CD8-positive, alpha-beta memory T cell (primary cell): ENCODE measurements around the gene ZNF512. TPM values are rescaled to one million over a fixed set of nuclear protein-coding genes. Genes with fewer than 3 reads are reported as not detected.
"Not testable (repeated sequence)": the region's sequence is repeated elsewhere in the genome, so short reads cannot be mapped to it uniquely, and the experiment has no call there.

Experiments
- CTCF ChIA-PET: fragments of 350-600 bp; sonication (Branson Sonifier 250); formaldehyde crosslinking; loops from one replicate; lab custom pipeline; 2021; ENCODE audit warnings: antibody characterized with exemption; lab: Charles Lee
- POLR2A ChIA-PET: fragments of 350-600 bp; sonication (Branson Sonifier 250); formaldehyde crosslinking; loops from one replicate; lab custom pipeline; 2021; ENCODE audit warnings: antibody characterized with exemption; lab: Charles Lee
- DNase-seq, 5 donors: peaks; one replicate each; pipeline versions ENCODE4 v3.0.0 to v3.0.0-alpha.2; 2020 to 2022; ENCODE audit warnings: mixed read lengths in 1 of 5
- H3K27ac ChIP-seq: one replicate; pipeline ENCODE4 v1.7.0; 2013; ENCODE audit warnings: low read depth, mild to moderate bottlenecking, low read length, moderate library complexity
- H3K27me3 ChIP-seq: 2 replicates; pipeline ENCODE4 v1.7.0; 2013; ENCODE audit warnings: low read length, mild to moderate bottlenecking; ENCODE audit not compliant: insufficient read depth, poor library complexity, severe bottlenecking
- H3K36me3 ChIP-seq: 2 replicates; pipeline ENCODE4 v1.7.0; 2013; ENCODE audit warnings: mild to moderate bottlenecking, low read length, moderate library complexity; ENCODE audit not compliant: insufficient read depth
- H3K4me1 ChIP-seq: 2 replicates; pipeline ENCODE4 v1.7.0; 2013; ENCODE audit warnings: mild to moderate bottlenecking, low read length, moderate library complexity; ENCODE audit not compliant: insufficient read depth
- H3K4me3 ChIP-seq: 2 replicates; pipeline ENCODE4 v1.7.0; 2013; ENCODE audit warnings: mild to moderate bottlenecking, low read length
- H3K9me3 ChIP-seq: 2 replicates; pipeline ENCODE4 v1.7.0; 2013; ENCODE audit warnings: mild to moderate bottlenecking, low read length
- H3K27ac Mint-ChIP-seq, 8 donors: one replicate each; pipeline ENCODE4 v1.8.0; 2020 to 2021; ENCODE audit warnings: mixed read lengths in 8 of 8, mild to moderate bottlenecking in 6 of 8, inconsistent platforms in 3 of 8, moderate library complexity in 3 of 8
- H3K27me3 Mint-ChIP-seq, 2 donors: one replicate each; pipeline ENCODE4 v1.8.0; 2020 to 2021; ENCODE audit warnings: mixed read lengths in 2 of 2, mild to moderate bottlenecking in 1 of 2, moderate library complexity in 1 of 2
- H3K36me3 Mint-ChIP-seq, 3 donors: one replicate each; pipeline ENCODE4 v1.8.0; 2020 to 2021; ENCODE audit warnings: mixed read lengths in 3 of 3, inconsistent platforms in 1 of 3, mild to moderate bottlenecking in 1 of 3
- H3K4me1 Mint-ChIP-seq, 3 donors: one replicate each; pipeline ENCODE4 v1.8.0; 2020 to 2021; ENCODE audit warnings: mixed read lengths in 3 of 3, inconsistent platforms in 1 of 3, mild to moderate bottlenecking in 1 of 3
- H3K4me3 Mint-ChIP-seq, 7 donors: one replicate each; pipeline ENCODE4 v1.8.0; 2020 to 2021; ENCODE audit warnings: mixed read lengths in 7 of 7, mild to moderate bottlenecking in 6 of 7, moderate library complexity in 4 of 7, inconsistent platforms in 2 of 7
- H3K9me3 Mint-ChIP-seq, 5 donors: one replicate each; pipeline ENCODE4 v1.8.0; 2020 to 2022; ENCODE audit warnings: mixed read lengths in 5 of 5, mild to moderate bottlenecking in 3 of 5, moderate library complexity in 2 of 5, inconsistent platforms in 1 of 5
- polyA plus RNA-seq: library from polyadenylated mRNA; unstranded; fragments of 300-500 nt; fragmentation: Illumina TruSeq; gene quantifications from one replicate; pipeline ENCODE4 v1.2.3, GENCODE V29; 2021
- total RNA-seq, 2 experiments: library from RNA; stranded (reverse); gene quantifications; one replicate each; pipeline ENCODE4 v1.2.3, GENCODE V29; 2021

ZNF512 gene
- total and polyA plus RNA-seq, 3 experiments from 2014 or later = 20.6 to 39.1 (median 21.8) TPM

DNA sequence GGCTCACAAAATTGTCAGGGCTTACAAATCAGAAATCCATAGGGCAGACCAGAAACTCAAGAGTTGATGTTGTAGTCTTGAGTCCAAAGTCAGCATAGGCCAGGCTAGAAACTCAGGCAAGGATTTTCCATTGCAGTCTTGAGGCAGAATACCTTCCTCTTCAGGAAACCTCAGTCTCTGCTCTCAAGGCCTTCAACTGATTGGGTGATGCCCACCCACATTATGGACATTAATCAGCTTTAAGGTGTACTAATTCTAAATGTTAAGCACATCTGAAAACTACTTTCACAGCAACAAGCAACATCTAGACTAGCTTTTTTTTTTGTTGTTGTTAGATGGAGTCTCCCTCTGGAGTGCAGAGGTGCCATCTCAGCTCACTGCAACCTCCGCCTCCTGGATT is 31.3 kb upstream of the ZNF512 start:
- Histone ChIP-seq H3K27ac (no peak overlapping the region), H3K36me3 (no peaks in the 10 kb centered on the region), H3K9me3 (no peaks in the 10 kb centered on the region), H3K4me1 (no peaks in the 10 kb centered on the region), H3K27me3 (no peaks in the 10 kb centered on the region), H3K4me3 (no peak overlapping the region)
- POLR2A ChIA-PET = no interaction called here
- peaks cover 0 to 2% (median 0%) of the 10 kb centered on the region in 5 donors for H3K9me3 Mint-ChIP-seq
- peaks cover 4 to 6% of the 10 kb centered on the region in 2 donors for H3K27me3 Mint-ChIP-seq
- H3K27ac Mint-ChIP-seq = no peak overlapping the region
- H3K4me1 Mint-ChIP-seq = no peaks in the 10 kb centered on the region
- no peak overlapping the region for H3K4me3 Mint-ChIP-seq
- no peaks in the 10 kb centered on the region for H3K36me3 Mint-ChIP-seq
- no peak for DNase-seq
- CTCF ChIA-PET = no interaction called here

GRCh38 chr2:27552941-27553340 is 29.9 kb upstream of the ZNF512 start:
- POLR2A ChIA-PET = no interaction called here
- Histone ChIP-seq H3K4me3 (no peak overlapping the region), H3K9me3 (no peaks in the 10 kb centered on the region), H3K27me3 (no peaks in the 10 kb centered on the region), H3K36me3 (no peaks in the 10 kb centered on the region), H3K4me1 (no peaks in the 10 kb centered on the region), H3K27ac (no peak overlapping the region)
- no peaks in the 10 kb centered on the region for H3K4me1 Mint-ChIP-seq
- H3K9me3 Mint-ChIP-seq = no peaks in the 10 kb centered on the region
- H3K36me3 Mint-ChIP-seq = no peaks in the 10 kb centered on the region
- H3K27me3 Mint-ChIP-seq = peaks cover 4 to 6% of the 10 kb centered on the region in 2 donors
- H3K27ac Mint-ChIP-seq = no peak overlapping the region
- DNase-seq = no peak
- H3K4me3 Mint-ChIP-seq = no peak overlapping the region
- CTCF ChIA-PET = no interaction called here

DNA sequence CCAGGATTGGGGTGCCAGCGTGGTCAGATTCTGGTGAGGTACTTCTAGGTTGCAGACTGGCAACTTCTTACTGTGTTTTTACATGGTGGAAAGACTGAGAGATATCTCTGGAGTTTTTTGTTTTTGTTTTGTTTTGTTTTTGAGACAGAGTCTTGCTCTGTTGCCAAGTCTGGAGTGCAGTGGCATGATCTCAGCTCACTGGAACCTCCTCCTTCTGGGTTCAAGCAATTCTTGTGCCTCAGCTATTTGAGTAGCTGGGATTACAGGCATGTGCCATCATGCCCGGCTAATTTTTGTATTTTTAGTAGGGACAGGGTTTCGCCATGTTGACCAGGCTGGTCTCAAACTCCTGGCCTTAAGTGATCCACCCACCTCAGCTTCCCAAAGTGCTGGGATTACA is 28.4 kb upstream of the ZNF512 start:
- H3K4me3 Mint-ChIP-seq, POLR2A ChIA-PET, H3K9me3 Mint-ChIP-seq, H3K27me3 ChIP-seq, H3K36me3 Mint-ChIP-seq, H3K27ac ChIP-seq, H3K4me1 Mint-ChIP-seq, H3K27ac Mint-ChIP-seq, H3K9me3 ChIP-seq, H3K36me3 ChIP-seq, DNase-seq, CTCF ChIA-PET, H3K4me1 ChIP-seq, H3K4me3 ChIP-seq: not testable (repeated sequence)
- peaks cover 6 to 12% of the 10 kb centered on the region in 2 donors for H3K27me3 Mint-ChIP-seq

GRCh38 chr2:27559228-27559627 is 23.6 kb upstream of the ZNF512 start:
- H3K27me3 Mint-ChIP-seq = peaks cover 7 to 27% of the 10 kb centered on the region in 2 donors
- DNase-seq = no peak
- ChIA-PET POLR2A (no interaction called here), CTCF (no interaction called here)
- no peaks in the 10 kb centered on the region for H3K9me3 Mint-ChIP-seq
- Histone ChIP-seq H3K9me3 (no peaks in the 10 kb centered on the region), H3K27ac (no peak overlapping the region), H3K36me3 (no peaks in the 10 kb centered on the region), H3K4me3 (no peak overlapping the region), H3K4me1 (no peaks in the 10 kb centered on the region), H3K27me3 (no peaks in the 10 kb centered on the region)
- no peak overlapping the region for H3K4me3 Mint-ChIP-seq
- no peaks in the 10 kb centered on the region for H3K36me3 Mint-ChIP-seq
- no peak overlapping the region for H3K27ac Mint-ChIP-seq
- H3K4me1 Mint-ChIP-seq = no peaks in the 10 kb centered on the region

DNA sequence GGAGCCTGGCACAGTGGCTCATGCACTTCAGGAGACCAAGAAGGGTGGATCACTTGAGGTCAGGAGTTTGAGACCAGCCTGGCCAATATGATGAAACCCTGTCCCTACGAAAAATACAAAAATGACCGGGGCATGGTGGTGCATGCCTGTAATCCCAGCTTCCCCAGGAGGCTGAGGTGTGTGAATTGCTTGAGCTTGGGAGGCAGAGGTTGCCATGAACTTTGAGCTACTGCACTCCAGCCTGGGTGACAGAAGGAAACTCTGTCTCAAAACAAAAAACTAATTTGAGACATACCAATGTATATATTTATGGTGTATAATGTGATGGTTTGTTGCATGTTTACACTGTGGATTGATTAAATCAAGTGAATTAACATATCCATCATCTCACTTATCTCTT is 21.8 kb upstream of the ZNF512 start:
- Mint-ChIP-seq H3K27me3 (peaks cover 12 to 41% of the 10 kb centered on the region in 2 donors), H3K9me3 (no peaks in the 10 kb centered on the region), H3K4me3 (no peak overlapping the region), H3K27ac (no peak overlapping the region), H3K36me3 (no peaks in the 10 kb centered on the region), H3K4me1 (no peaks in the 10 kb centered on the region)
- H3K27me3 ChIP-seq = no peaks in the 10 kb centered on the region
- no peak for DNase-seq
- no peaks in the 10 kb centered on the region for H3K4me1 ChIP-seq
- ChIA-PET POLR2A (no interaction called here), CTCF (no interaction called here)
- no peaks in the 10 kb centered on the region for H3K9me3 ChIP-seq
- H3K27ac ChIP-seq = no peak overlapping the region
- no peaks in the 10 kb centered on the region for H3K36me3 ChIP-seq
- H3K4me3 ChIP-seq = no peak overlapping the region

DNA sequence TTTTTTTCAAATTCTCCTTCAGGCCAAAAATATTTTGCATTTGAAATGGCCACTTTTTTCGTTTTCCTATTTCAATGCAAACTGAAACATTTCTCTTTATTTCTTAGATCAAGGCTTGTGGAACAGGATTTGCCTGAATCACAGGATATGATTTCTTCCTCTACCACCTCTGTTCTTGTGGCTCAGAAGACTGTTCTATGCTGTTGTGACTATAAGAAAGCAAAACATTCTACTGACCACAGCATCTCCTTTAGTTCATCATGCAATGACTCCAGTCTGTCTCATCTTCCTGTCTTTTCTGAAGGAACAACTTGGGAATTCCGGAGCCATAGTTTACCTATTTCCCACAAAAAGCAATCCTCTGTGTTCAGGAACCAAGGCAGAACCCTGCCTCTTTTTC is 16.2 kb upstream of the ZNF512 start:
- CTCF ChIA-PET = no interaction called here
- peaks cover 4 to 6% (median 5%) of the 10 kb centered on the region in 3 donors for H3K4me1 Mint-ChIP-seq
- H3K36me3 Mint-ChIP-seq = no peaks in the 10 kb centered on the region

GRCh38 chr2:27569398-27569797 is 13.4 kb upstream of the ZNF512 start:
- Mint-ChIP-seq H3K4me3 (no peak overlapping the region), H3K27me3 (peaks cover 27 to 46% of the 10 kb centered on the region in 2 donors), H3K36me3 (no peaks in the 10 kb centered on the region), H3K4me1 (peaks cover 17 to 27% (median 27%) of the 10 kb centered on the region in 3 donors), H3K9me3 (peaks cover 0 to 1% (median 0%) of the 10 kb centered on the region in 5 donors), H3K27ac (peak overlapping the region in 1 of 8 donors; percentile 21)
- H3K4me1 ChIP-seq = no peaks in the 10 kb centered on the region
- POLR2A ChIA-PET = no interaction called here
- H3K27ac ChIP-seq = no peak overlapping the region
- no peaks in the 10 kb centered on the region for H3K27me3 ChIP-seq
- CTCF ChIA-PET = no interaction called here
- no peak overlapping the region for H3K4me3 ChIP-seq
- H3K36me3 ChIP-seq = no peaks in the 10 kb centered on the region
- no peak for DNase-seq
- H3K9me3 ChIP-seq = no peaks in the 10 kb centered on the region

More for the DNA sequence above, 16.2 kb upstream of the ZNF512 start:
- H3K27me3 ChIP-seq = no peaks in the 10 kb centered on the region
- no peak overlapping the region for H3K4me3 ChIP-seq
- Mint-ChIP-seq H3K9me3 (no peaks in the 10 kb centered on the region), H3K27me3 (peaks cover 31 to 56% of the 10 kb centered on the region in 2 donors), H3K4me3 (no peak overlapping the region), H3K27ac (no peak overlapping the region)
- no peak for DNase-seq
- no peaks in the 10 kb centered on the region for H3K36me3 ChIP-seq
- H3K4me1 ChIP-seq = no peaks in the 10 kb centered on the region
- no peak overlapping the region for H3K27ac ChIP-seq
- H3K9me3 ChIP-seq = no peaks in the 10 kb centered on the region
- POLR2A ChIA-PET = no interaction called here

- H3K4me3 ChIP-seq = no peak overlapping the region
- peaks cover 22 to 32% of the 10 kb centered on the region in 2 donors for H3K27me3 Mint-ChIP-seq
- H3K9me3 Mint-ChIP-seq = peaks cover 0 to 3% (median 0%) of the 10 kb centered on the region in 5 donors
- H3K36me3 ChIP-seq = no peaks in the 10 kb centered on the region
- H3K27ac ChIP-seq = no peak overlapping the region
- no peaks in the 10 kb centered on the region for H3K9me3 ChIP-seq
- H3K36me3 Mint-ChIP-seq = no peaks in the 10 kb centered on the region
- no peak overlapping the region for H3K4me3 Mint-ChIP-seq
- CTCF ChIA-PET = no interaction called here
- H3K27me3 ChIP-seq = no peaks in the 10 kb centered on the region
- no peak overlapping the region for H3K27ac Mint-ChIP-seq
- POLR2A ChIA-PET = no interaction called here
- H3K4me1 Mint-ChIP-seq = peaks cover 17 to 27% (median 27%) of the 10 kb centered on the region in 3 donors
- H3K4me1 ChIP-seq = no peaks in the 10 kb centered on the region
- no peak for DNase-seq
Measured at GRCh38 chr2:27571197-27571596, 11.6 kb upstream of the ZNF512 start.

DNA sequence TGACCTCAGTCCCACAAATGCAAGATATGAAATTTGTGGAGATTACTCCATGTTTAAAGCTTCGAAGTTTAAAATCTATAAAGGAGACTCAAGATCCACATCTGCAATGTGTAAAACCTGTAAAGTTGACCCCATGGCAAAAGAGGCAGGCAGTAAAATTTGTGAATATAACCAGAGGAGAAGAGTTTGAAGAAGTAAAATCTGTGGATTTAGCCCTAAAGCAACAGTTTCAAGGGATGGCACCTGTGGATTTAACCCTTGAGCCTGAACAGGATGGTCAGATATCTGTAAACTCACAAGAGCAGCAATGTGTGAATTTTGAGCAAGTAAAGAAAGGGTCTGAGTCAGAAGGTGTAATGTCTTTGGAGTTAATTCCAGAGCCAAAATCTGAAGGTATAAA is 11.2 kb upstream of the ZNF512 start:
- POLR2A ChIA-PET = no interaction called here
- Mint-ChIP-seq H3K4me3 (no peak overlapping the region), H3K9me3 (peaks cover 0 to 3% (median 0%) of the 10 kb centered on the region in 5 donors), H3K36me3 (no peaks in the 10 kb centered on the region), H3K27me3 (peaks cover 20 to 27% of the 10 kb centered on the region in 2 donors), H3K27ac (no peak overlapping the region), H3K4me1 (peaks cover 17 to 27% (median 27%) of the 10 kb centered on the region in 3 donors)
- CTCF ChIA-PET = no interaction called here
- H3K27ac ChIP-seq = no peak overlapping the region
- H3K27me3 ChIP-seq = no peaks in the 10 kb centered on the region
- no peak overlapping the region for H3K4me3 ChIP-seq
- DNase-seq = no peak
- H3K9me3 ChIP-seq = no peaks in the 10 kb centered on the region
- no peaks in the 10 kb centered on the region for H3K36me3 ChIP-seq
- H3K4me1 ChIP-seq = no peaks in the 10 kb centered on the region
